Measurements from ENCODE around the gene NCAPH2.

The NCAPH2 gene

GRCh38 chr22:50530877-50531545, 23.0 kb downstream of the NCAPH2 start:
- TF ChIP-seq GATA2 (IDR thresholded peaks at IDR 0.05; ENCODE audit: low read depth, low read length) (no peak), GATA3 (IDR thresholded peaks at IDR 0.05; ENCODE audit: low read depth, low read length) (no peak)

GRCh38 chr22:50531546-50531961, 23.5 kb downstream of the NCAPH2 start:
- TF ChIP-seq GATA2 (IDR thresholded peaks at IDR 0.05; ENCODE audit: low read depth, low read length), result no peak
- no peak for TF ChIP-seq GATA3 (IDR thresholded peaks at IDR 0.05; ENCODE audit: low read depth, low read length)

- TF ChIP-seq GATA2 (IDR thresholded peaks at IDR 0.05; ENCODE audit: low read depth, low read length), result no peak
- TF ChIP-seq GATA3 (IDR thresholded peaks at IDR 0.05; ENCODE audit: low read depth, low read length), result no peak
Measured at GRCh38 chr22:50531962-50532674, 24.1 kb downstream of the NCAPH2 start.

- TF ChIP-seq GATA2 (IDR thresholded peaks at IDR 0.05; ENCODE audit: low read depth, low read length) (no peak), GATA3 (IDR thresholded peaks at IDR 0.05; ENCODE audit: low read depth, low read length) (no peak)
Measured at GRCh38 chr22:50532824-50533796, 25.1 kb downstream of the NCAPH2 start.

GRCh38 chr22:50535113-50535512, 27.1 kb downstream of the NCAPH2 start:
- TF ChIP-seq GATA3 (IDR thresholded peaks at IDR 0.05; ENCODE audit: low read depth, low read length) (no peak), GATA2 (IDR thresholded peaks at IDR 0.05; ENCODE audit: low read depth, low read length) (no peak)

GRCh38 chr22:50536226-50536625, 28.2 kb downstream of the NCAPH2 start:
- no peak for TF ChIP-seq GATA2 (IDR thresholded peaks at IDR 0.05; ENCODE audit: low read depth, low read length)
- no peak for TF ChIP-seq GATA3 (IDR thresholded peaks at IDR 0.05; ENCODE audit: low read depth, low read length)

GRCh38 chr22:50537765-50538164, 29.7 kb downstream of the NCAPH2 start:
- no peak for TF ChIP-seq GATA2 (IDR thresholded peaks at IDR 0.05; ENCODE audit: low read depth, low read length)
- TF ChIP-seq GATA3 (IDR thresholded peaks at IDR 0.05; ENCODE audit: low read depth, low read length), result no peak

- TF ChIP-seq GATA2 (IDR thresholded peaks at IDR 0.05; ENCODE audit: low read depth, low read length) (no peak), GATA3 (IDR thresholded peaks at IDR 0.05; ENCODE audit: low read depth, low read length) (no peak)
Measured at GRCh38 chr22:50540381-50540780, 32.4 kb downstream of the NCAPH2 start.

GRCh38 chr22:50542416-50542927, 34.4 kb downstream of the NCAPH2 start:
- TF ChIP-seq GATA2 (IDR thresholded peaks at IDR 0.05; ENCODE audit: low read depth, low read length) (no peak), GATA3 (IDR thresholded peaks at IDR 0.05; ENCODE audit: low read depth, low read length) (no peak)

- no peak for TF ChIP-seq GATA2 (IDR thresholded peaks at IDR 0.05; ENCODE audit: low read depth, low read length)
- no peak for TF ChIP-seq GATA3 (IDR thresholded peaks at IDR 0.05; ENCODE audit: low read depth, low read length)
Measured at GRCh38 chr22:50544078-50544745, 36.2 kb downstream of the NCAPH2 start.

GRCh38 chr22:50544746-50545253, 36.8 kb downstream of the NCAPH2 start:
- TF ChIP-seq GATA2 (IDR thresholded peaks at IDR 0.05; ENCODE audit: low read depth, low read length) (no peak), GATA3 (IDR thresholded peaks at IDR 0.05; ENCODE audit: low read depth, low read length) (no peak)

GRCh38 chr22:50545522-50546325, 37.7 kb downstream of the NCAPH2 start, which contains the start of gene KLHDC7B:
Gene KLHDC7B (plus strand): TSS chr22:50545899. CDS start chr22:50546244, 345 bp downstream.
- TF ChIP-seq GATA3 (IDR thresholded peaks at IDR 0.05; ENCODE audit: low read depth, low read length) (peak; percentile 54; the same call in 1 of the 2 replicates), GATA2 (IDR thresholded peaks at IDR 0.05; ENCODE audit: low read depth, low read length) (peak; percentile 96)
